HUES64 (cell line): ENCODE results near the gene UBR4.

Source experiments
- H3K27ac ChIP-seq: 2 replicates; pipeline ENCODE4 v1.7.0; 2013; ENCODE audit warnings: low read depth, low read length, inconsistent platforms
- H3K27me3 ChIP-seq: 2 replicates; pipeline ENCODE4 v1.6.1; 2013; ENCODE audit warnings: mild to moderate bottlenecking, low read length; ENCODE audit not compliant: insufficient read depth
- H3K36me3 ChIP-seq: 2 replicates; pipeline ENCODE4 v1.6.1; 2013; ENCODE audit warnings: mild to moderate bottlenecking, low read length; ENCODE audit not compliant: insufficient read depth
- H3K4me1 ChIP-seq: 2 replicates; pipeline ENCODE4 v1.6.1; 2013; ENCODE audit warnings: mild to moderate bottlenecking, low read length, moderate library complexity; ENCODE audit not compliant: insufficient read depth
- H3K4me3 ChIP-seq: 2 replicates; pipeline ENCODE4 v1.5.1; 2013; ENCODE audit warnings: mild to moderate bottlenecking, low read length, moderate library complexity
- H3K9ac ChIP-seq: 2 replicates; pipeline ENCODE4 v1.6.1; 2013; ENCODE audit warnings: mild to moderate bottlenecking, low read depth, low read length
- H3K9me3 ChIP-seq: 2 replicates; pipeline ENCODE4 v1.6.1; 2013; ENCODE audit warnings: low read depth, low read length; ENCODE audit not compliant: insufficient read depth
- WGBS: fragments of 150-250, 120-280 bp; methylation state at CpG from one replicate; pipeline ENCODE4 v1.1.7; 2013; ENCODE audit warnings: missing lambda C conversion rate; 5-methylcytosine and 5-hydroxymethylcytosine counted together

UBR4 gene

DNA sequence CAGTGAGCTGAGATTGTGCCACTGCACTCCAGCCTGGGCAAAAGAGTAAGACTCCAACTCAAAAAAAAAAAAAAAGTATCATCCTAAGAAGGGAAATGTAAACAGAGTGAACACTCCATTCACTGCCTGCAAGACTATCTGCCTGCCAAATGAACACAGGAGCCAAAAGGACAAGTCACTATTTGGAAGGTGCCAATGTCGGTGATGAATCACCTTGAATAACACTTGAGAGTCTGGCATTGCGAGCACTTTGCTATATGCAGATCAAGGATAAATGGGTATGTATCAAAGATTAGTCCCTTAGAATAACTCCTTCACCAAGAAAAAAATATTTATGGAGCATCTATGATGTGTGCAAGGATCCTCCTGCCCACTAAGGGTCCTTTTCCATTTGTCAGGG, 6.6 kb downstream of the UBR4 start:
- Histone ChIP-seq H3K9me3 (no peaks in the 10 kb centered on the region), H3K27ac (no peak overlapping the region), H3K4me3 (no peak overlapping the region), H3K27me3 (no peaks in the 10 kb centered on the region), H3K36me3 (peaks cover 45% of the 10 kb centered on the region), H3K4me1 (peaks cover 1% of the 10 kb centered on the region; the same call in 1 of the 2 replicates), H3K9ac (no peak overlapping the region)
- 96% methylated on average over 2 of the region's 2 CpGs for WGBS

- Histone ChIP-seq H3K4me1 (no peaks in the 10 kb centered on the region), H3K4me3 (no peak overlapping the region), H3K36me3 (peaks cover 55% of the 10 kb centered on the region), H3K9me3 (no peaks in the 10 kb centered on the region), H3K9ac (no peak overlapping the region), H3K27me3 (no peaks in the 10 kb centered on the region), H3K27ac (no peak overlapping the region)
- 91% methylated on average over 3 of the region's 3 CpGs for WGBS
These were observed 7.7 kb downstream of the UBR4 start for GRCh38 chr1:19202396-19202795.

DNA sequence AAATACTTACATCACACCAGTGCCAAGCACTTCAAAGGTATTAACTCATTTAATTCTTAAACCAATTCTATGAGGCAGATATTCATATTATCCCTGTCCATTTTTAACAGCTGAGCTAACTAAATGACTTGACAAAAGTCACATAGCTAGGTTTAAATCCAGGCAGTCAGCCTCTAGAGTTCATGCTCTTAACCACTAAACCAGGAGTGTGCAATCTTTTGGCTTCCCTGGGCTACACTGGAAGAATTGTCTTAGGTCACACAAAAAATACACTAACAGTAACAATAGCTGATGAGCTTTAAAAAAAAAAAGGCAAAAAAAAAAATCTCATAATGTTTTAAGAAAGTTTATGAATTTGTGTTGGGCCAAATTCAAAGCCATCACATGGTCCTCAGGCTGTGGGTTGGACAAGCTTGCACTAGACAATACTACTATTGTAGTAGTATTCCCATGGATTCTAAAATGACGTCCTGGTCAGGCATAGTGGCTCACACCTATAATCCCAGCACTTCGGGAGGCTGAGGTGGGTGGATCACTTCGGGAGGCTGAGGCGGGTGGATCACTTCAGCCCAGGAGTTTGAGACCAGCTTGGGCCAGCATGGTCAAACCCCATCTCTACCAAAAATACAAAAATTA, 10.0 kb downstream of the UBR4 start:
- H3K4me3 ChIP-seq = no peak overlapping the region
- H3K27me3 ChIP-seq = no peaks in the 10 kb centered on the region
- no peaks in the 10 kb centered on the region for H3K4me1 ChIP-seq
- whole genome bisulfite sequencing = 93% methylated on average over 4 of the region's 4 CpGs
- no peak overlapping the region for H3K27ac ChIP-seq
- H3K36me3 ChIP-seq = peaks cover 76% of the 10 kb centered on the region
- H3K9ac ChIP-seq = no peak overlapping the region
- H3K9me3 ChIP-seq = no peaks in the 10 kb centered on the region

- Histone ChIP-seq H3K4me3 (no peak overlapping the region), H3K36me3 (peaks cover 76% of the 10 kb centered on the region), H3K9ac (no peak overlapping the region), H3K27me3 (no peaks in the 10 kb centered on the region), H3K27ac (no peak overlapping the region), H3K9me3 (no peaks in the 10 kb centered on the region), H3K4me1 (no peaks in the 10 kb centered on the region)
- WGBS = 100% methylated on average over 4 of the region's 4 CpGs
These were observed 10.6 kb downstream of the UBR4 start for GRCh38 chr1:19199329-19199968.

DNA sequence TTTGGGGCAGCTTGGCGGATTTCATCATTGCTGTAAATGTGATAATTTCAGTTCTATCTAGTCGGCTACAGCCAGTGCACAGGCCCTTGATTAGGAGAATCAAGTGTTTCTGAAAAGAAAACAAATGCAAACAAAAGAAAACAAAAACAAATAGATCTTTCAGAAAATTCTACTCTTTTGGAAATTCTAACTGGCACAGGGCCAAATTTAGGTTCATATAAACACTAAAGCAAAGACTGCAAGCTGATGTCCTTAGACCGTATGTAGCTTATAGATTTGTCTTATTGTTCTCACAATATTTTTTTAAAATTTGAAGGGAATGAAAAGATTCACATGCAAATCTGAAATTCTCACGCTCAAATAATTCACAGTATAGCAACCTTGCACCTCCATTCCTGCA, 11.2 kb downstream of the UBR4 start:
- no peak overlapping the region for H3K4me3 ChIP-seq
- no peaks in the 10 kb centered on the region for H3K9me3 ChIP-seq
- 94% methylated on average over 4 of the region's 4 CpGs for WGBS
- peaks cover 82% of the 10 kb centered on the region for H3K36me3 ChIP-seq
- H3K9ac ChIP-seq = no peak overlapping the region
- no peaks in the 10 kb centered on the region for H3K27me3 ChIP-seq
- no peaks in the 10 kb centered on the region for H3K4me1 ChIP-seq
- no peak overlapping the region for H3K27ac ChIP-seq

GRCh38 chr1:19197845-19198244, 12.2 kb downstream of the UBR4 start:
- Histone ChIP-seq H3K9me3 (no peaks in the 10 kb centered on the region), H3K27me3 (no peaks in the 10 kb centered on the region), H3K9ac (no peak overlapping the region), H3K36me3 (peaks cover 92% of the 10 kb centered on the region), H3K27ac (no peak overlapping the region), H3K4me1 (no peaks in the 10 kb centered on the region), H3K4me3 (no peak overlapping the region)
- 93% methylated on average over 1 of the region's 2 CpGs for WGBS

- 95% methylated on average over 3 of the region's 3 CpGs for WGBS
- H3K27me3 ChIP-seq = no peaks in the 10 kb centered on the region
- peaks cover 97% of the 10 kb centered on the region for H3K36me3 ChIP-seq
These were observed 13.7 kb downstream of the UBR4 start for GRCh38 chr1:19196331-19196730.

DNA sequence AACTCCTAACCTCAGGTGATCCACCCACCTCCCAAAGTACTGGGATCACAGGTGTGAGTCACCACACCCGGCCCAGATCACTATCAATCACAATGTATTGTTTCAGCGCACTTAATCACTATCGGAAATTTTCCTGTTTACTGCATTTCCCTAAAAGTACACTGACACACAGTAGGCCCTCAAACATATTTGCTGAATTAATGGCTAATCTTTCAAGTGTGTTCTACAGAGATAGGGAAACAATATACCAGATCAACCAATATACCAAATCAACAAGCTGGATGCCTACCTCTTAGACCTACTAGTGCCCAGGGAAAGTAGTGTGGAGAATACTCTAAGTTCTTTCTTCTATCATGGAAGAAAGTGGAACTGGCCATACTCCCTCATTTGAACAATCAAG, 17.1 kb downstream of the UBR4 start:
- Histone ChIP-seq H3K27me3 (no peaks in the 10 kb centered on the region), H3K9me3 (no peaks in the 10 kb centered on the region), H3K9ac (no peak overlapping the region), H3K36me3 (peaks cover 95% of the 10 kb centered on the region), H3K27ac (no peak overlapping the region), H3K4me1 (no peaks in the 10 kb centered on the region; the same call in 1 of the 2 replicates), H3K4me3 (no peak overlapping the region)
- WGBS = 98% methylated on average over 3 of the region's 3 CpGs

More at GRCh38 chr1:19196331-19196730, 13.7 kb downstream of the UBR4 start:
- Histone ChIP-seq H3K9ac (no peak overlapping the region), H3K4me1 (no peaks in the 10 kb centered on the region), H3K27ac (no peak overlapping the region), H3K4me3 (no peak overlapping the region), H3K9me3 (no peaks in the 10 kb centered on the region)

GRCh38 chr1:19191811-19192210, 18.3 kb downstream of the UBR4 start:
- Histone ChIP-seq H3K4me1 (no peaks in the 10 kb centered on the region; the same call in 1 of the 2 replicates), H3K9me3 (no peaks in the 10 kb centered on the region), H3K36me3 (peaks cover 94% of the 10 kb centered on the region), H3K27me3 (no peaks in the 10 kb centered on the region), H3K27ac (no peak overlapping the region), H3K9ac (no peak overlapping the region), H3K4me3 (no peak overlapping the region)
- WGBS = 98% methylated on average over 2 of the region's 3 CpGs

GRCh38 chr1:19190468-19190867, 19.6 kb downstream of the UBR4 start:
- Histone ChIP-seq H3K36me3 (peaks cover 94% of the 10 kb centered on the region), H3K9me3 (no peaks in the 10 kb centered on the region)
- WGBS = 96% methylated on average over 4 of the region's 4 CpGs

GRCh38 chr1:19189270-19189669, 20.8 kb downstream of the UBR4 start:
- Histone ChIP-seq H3K9ac (no peak overlapping the region), H3K27me3 (no peaks in the 10 kb centered on the region), H3K4me3 (no peak overlapping the region), H3K36me3 (peaks cover 97% of the 10 kb centered on the region), H3K9me3 (no peaks in the 10 kb centered on the region), H3K4me1 (no peaks in the 10 kb centered on the region; the same call in 1 of the 2 replicates), H3K27ac (no peak overlapping the region)
- WGBS = 97% methylated on average over 3 of the region's 3 CpGs

More at GRCh38 chr1:19190468-19190867, 19.6 kb downstream of the UBR4 start:
- H3K9ac ChIP-seq = no peak overlapping the region
- H3K4me3 ChIP-seq = no peak overlapping the region
- no peak overlapping the region for H3K27ac ChIP-seq
- H3K4me1 ChIP-seq = no peaks in the 10 kb centered on the region; the same call in 1 of the 2 replicates
- no peaks in the 10 kb centered on the region for H3K27me3 ChIP-seq
